PC-3 (cell line): ENCODE results near the gene ABCC11. TPM values are rescaled to one million over a fixed set of nuclear protein-coding genes. Genes with fewer than 3 reads are reported as not detected.

Experiments used
- ATAC-seq: fragments of 200-7000 bp; cut with Tn5 transposase; 2 replicates; pipeline ENCODE4 v1.9.1; 2020; ENCODE audit warnings: mild to moderate bottlenecking, moderate library complexity
- BruUV-seq: library from RNA; stranded (reverse); fragments of 400-500 nt; replicated peaks from 2 replicates; lab custom pipeline; 2021; lab: Mats Ljungman, UMichigan
- CTCF ChIA-PET: fragments of 300-600 bp; sonication (Branson Sonifier 250); formaldehyde crosslinking; loops from one replicate; lab custom pipeline; 2022; ENCODE audit warnings: antibody characterized with exemption; lab: Charles Lee
- POLR2A ChIA-PET: fragments of 300-600 bp; sonication (Branson Sonifier 250); formaldehyde crosslinking; loops from one replicate; lab custom pipeline; 2022; ENCODE audit warnings: antibody characterized with exemption; ENCODE audit not compliant: unreplicated experiment; lab: Charles Lee
- DNase-seq: peaks from one replicate; pipeline ENCODE4 v3.0.0-alpha.2; 2015
- H2AFZ ChIP-seq: fragments of 300-600 bp; sonication (generic); 2 replicates; pipeline ENCODE4 v1.6.0; 2016; ENCODE audit warnings: antibody characterized with exemption, low read length
- H3F3A ChIP-seq: fragments of 300-600 bp; sonication (generic); one replicate; pipeline ENCODE4 v1.6.0; 2017; ENCODE audit warnings: antibody characterized with exemption, low read length, control low read depth, mild to moderate bottlenecking; ENCODE audit not compliant: unreplicated experiment
- H3K27ac ChIP-seq: fragments of 300-600 bp; sonication (generic); 2 replicates; pipeline ENCODE4 v1.5.1; 2016; ENCODE audit warnings: mild to moderate bottlenecking, low read length
- H3K27me3 ChIP-seq: fragments of 300-600 bp; sonication (generic); 2 replicates; pipeline ENCODE4 v1.6.1; 2016; ENCODE audit warnings: low read length, mixed read lengths
- H3K36me3 ChIP-seq: fragments of 300-600 bp; sonication (generic); 2 replicates; pipeline ENCODE4 v1.6.1; 2016; ENCODE audit warnings: low read depth, mixed run types, low read length, mixed read lengths
- H3K4me1 ChIP-seq: fragments of 300-600 bp; sonication (generic); 2 replicates; pipeline ENCODE4 v1.5.1; 2016; ENCODE audit warnings: low read length; ENCODE audit not compliant: insufficient read depth
- H3K4me2 ChIP-seq: fragments of 300-600 bp; sonication (generic); 2 replicates; pipeline ENCODE4 v1.6.0; 2016; ENCODE audit warnings: low read length
- H3K4me3 ChIP-seq: fragments of 300-600 bp; sonication (generic); 2 replicates; pipeline ENCODE4 v1.5.1; 2016; ENCODE audit warnings: mild to moderate bottlenecking, low read length, mixed read lengths
- H3K79me2 ChIP-seq: fragments of 300-600 bp; sonication (generic); 2 replicates; pipeline ENCODE4 v1.6.1; 2017; ENCODE audit warnings: low read length, mixed read lengths
- H3K9ac ChIP-seq: fragments of 300-600 bp; sonication (generic); 2 replicates; pipeline ENCODE4 v1.6.0; 2016; ENCODE audit warnings: mild to moderate bottlenecking, low read length
- H3K9me2 ChIP-seq: fragments of 300-600 bp; sonication (generic); replicated peaks from 2 replicates; pipeline ENCODE4 v1.6.1; 2016; ENCODE audit warnings: mixed run types, low read length, mixed read lengths
- H3K9me3 ChIP-seq: fragments of 300-600 bp; sonication (generic); 2 replicates; pipeline ENCODE4 v1.6.1; 2016; ENCODE audit warnings: low read length, mixed read lengths
- H4K20me1 ChIP-seq: fragments of 300-600 bp; sonication (generic); 2 replicates; pipeline ENCODE4 v1.6.1; 2016; ENCODE audit warnings: low read length, mixed read lengths
- CTCF ChIP-seq: fragments of 300-600 bp; sonication (generic); conservative IDR thresholded peaks from 2 replicates; pipeline ENCODE4 v1.5.1; 2017; ENCODE audit warnings: antibody characterized with exemption, low read depth, mild to moderate bottlenecking, low read length
- EZH2 ChIP-seq: fragments of 300-600 bp; sonication (generic); IDR thresholded peaks from one replicate; pipeline ENCODE4 v1.6.1; 2017; ENCODE audit warnings: antibody characterized with exemption, mild to moderate bottlenecking, low read length; ENCODE audit not compliant: unreplicated experiment
- EZH2phosphoT487 ChIP-seq: fragments of 300-600 bp; sonication (generic); IDR thresholded peaks from 2 replicates; pipeline ENCODE4 v1.6.1; 2018; ENCODE audit warnings: mild to moderate bottlenecking, antibody characterized with exemption, low read length, borderline replicate concordance
- intact Hi-C: fragments of 100-400 bp; cut with micrococcal nuclease; formaldehyde crosslinking; loops from 2 replicates; pipeline ENCODE4 v1.9.0; 2023
- total RNA-seq: library from RNA; depleted of rRNA; stranded (reverse); fragments of >200 nt; gene quantifications from 2 replicates; pipeline ENCODE4 v1.2.3, GENCODE V29; 2014

Gene ABCC11
- total RNA-seq, 1 experiment from 2014 or later = 0.26 TPM

GRCh38 chr16:48156790-48157209 lies 90.5 kb downstream of the ABCC11 start:
- Histone ChIP-seq H3K9me3 (no peaks in the 10 kb centered on the region), H3K27ac (peak overlapping the region; percentile 74), H4K20me1 (no peaks in the 10 kb centered on the region), H3K4me3 (no peak overlapping the region), H3F3A (no peaks in the 10 kb centered on the region), H3K9ac (peak overlapping the region; percentile 47; the same call in 1 of the 2 replicates), H3K27me3 (no peaks in the 10 kb centered on the region), H2AFZ (peak overlapping the region; percentile 79), H3K36me3 (no peaks in the 10 kb centered on the region), H3K4me1 (peaks cover 25% of the 10 kb centered on the region), H3K9me2 (no peaks in the 10 kb centered on the region), H3K79me2 (no peaks in the 10 kb centered on the region), H3K4me2 (peak overlapping the region; percentile 64)
- ChIA-PET POLR2A (interaction anchor here (0.6 kb wide), 1 partner anchor 318 kb away, joined by 4 read pairs; no protein-coding TSS in a partner anchor), CTCF (no interaction called here)
- intact Hi-C loops = loop anchor here (2.0 to 5.0 kb wide), 2 partner anchors 89 to 1016 kb away; no protein-coding TSS in a partner anchor
- ATAC-seq (peak; percentile 70), DNase-seq (peak; percentile 80)
- BruUV-seq = no TSS peak
- TF ChIP-seq EZH2phosphoT487 = no peak
- TF ChIP-seq CTCF = peak; percentile 80
- no peak for TF ChIP-seq EZH2

GRCh38 chr16:48155926-48156789 lies 91.2 kb downstream of the ABCC11 start, which contains the start of gene ABCC12:
ABCC12 (minus strand) TSS chr16:48155993; CDS start chr16:48146424, 9,569 bp downstream.
- 0 out of 2 replicates have a peak, but pooled peaks have one; percentile 17 for ATAC-seq
- Histone ChIP-seq H3K4me2 (peak within 1 kb of the TSS; percentile 64), H3K36me3 (no peaks in the 10 kb centered on the region), H3K9ac (peak within 1 kb of the TSS; percentile 47; the same call in 1 of the 2 replicates), H3K9me3 (no peaks in the 10 kb centered on the region), H3K27me3 (no peaks in the 10 kb centered on the region), H3K79me2 (no peaks in the 10 kb centered on the region), H3K4me1 (peaks cover 25% of the 10 kb centered on the region), H4K20me1 (no peaks in the 10 kb centered on the region), H2AFZ (peak within 1 kb of the TSS; percentile 79), H3K4me3 (no peak within 1 kb of the TSS), H3F3A (no peaks in the 10 kb centered on the region), H3K9me2 (no peaks in the 10 kb centered on the region), H3K27ac (peak within 1 kb of the TSS; percentile 74; the same call in 1 of the 2 replicates)
- DNase-seq = no peak
- intact Hi-C loops = loop anchor here (2.0 to 5.0 kb wide), 2 partner anchors 89 to 1015 kb away; no protein-coding TSS in a partner anchor
- no TSS peak for BruUV-seq
- TF ChIP-seq EZH2 (no peak), CTCF (no peak), EZH2phosphoT487 (no peak)
- CTCF ChIA-PET = no interaction called here
- POLR2A ChIA-PET = no interaction called here
